Putamen (tissue), 1 donor: Measurements from ENCODE around the gene ADPGK.
"Not testable (repeated sequence)": the region's sequence is repeated elsewhere in the genome, so short reads cannot be mapped to it uniquely, and the experiment has no call there.

ENCODE experiments used
- DNase-seq: peaks from one replicate; pipeline ENCODE4 v3.0.0-alpha.2; 2016; ENCODE audit warnings: low spot score

Gene ADPGK

DNA sequence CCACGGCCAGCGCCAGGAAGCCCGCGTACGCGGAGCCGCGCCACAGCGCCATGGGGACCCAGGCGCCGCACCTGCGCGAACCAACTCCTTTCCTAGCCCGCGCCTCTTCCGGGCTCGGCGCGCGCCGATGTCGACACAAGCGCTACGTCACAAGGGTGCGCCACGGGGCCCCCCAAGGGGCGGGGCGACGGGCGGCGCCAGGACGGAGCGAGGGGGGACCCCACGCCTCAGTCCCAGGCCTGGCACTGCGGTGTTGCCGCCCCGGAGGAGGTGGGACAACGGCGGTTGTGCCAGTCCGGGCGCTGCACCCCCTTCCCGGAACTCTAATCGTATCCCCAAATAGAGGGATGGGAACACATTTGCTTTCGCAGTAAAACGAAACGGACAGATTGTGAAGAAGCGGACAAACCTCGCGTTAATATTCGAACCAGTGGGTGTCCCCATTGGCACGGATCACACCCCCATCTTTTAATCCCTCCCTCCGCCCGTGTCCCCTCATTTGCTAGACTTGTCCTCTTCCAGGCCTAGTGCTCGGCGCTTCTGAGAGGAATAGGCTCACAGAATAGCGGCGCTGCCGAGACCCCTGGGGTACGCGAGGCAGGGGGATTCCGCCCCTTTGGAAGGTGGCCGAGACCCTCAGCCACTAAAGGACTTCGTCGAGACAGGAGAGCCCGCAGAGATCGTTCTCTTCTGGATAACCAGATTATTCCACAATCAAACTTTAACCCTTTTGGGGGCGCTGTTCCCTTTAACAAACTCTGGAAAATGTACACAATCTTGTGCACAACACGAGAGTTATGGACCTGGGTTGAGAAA, at the start of gene ADPGK:
TSS of gene ADPGK (minus strand) at position 119 of the 816 bp plus-strand sequence. CDS start at position 52, 67 bp downstream.
- peak; percentile 93 for DNase-seq

DNA sequence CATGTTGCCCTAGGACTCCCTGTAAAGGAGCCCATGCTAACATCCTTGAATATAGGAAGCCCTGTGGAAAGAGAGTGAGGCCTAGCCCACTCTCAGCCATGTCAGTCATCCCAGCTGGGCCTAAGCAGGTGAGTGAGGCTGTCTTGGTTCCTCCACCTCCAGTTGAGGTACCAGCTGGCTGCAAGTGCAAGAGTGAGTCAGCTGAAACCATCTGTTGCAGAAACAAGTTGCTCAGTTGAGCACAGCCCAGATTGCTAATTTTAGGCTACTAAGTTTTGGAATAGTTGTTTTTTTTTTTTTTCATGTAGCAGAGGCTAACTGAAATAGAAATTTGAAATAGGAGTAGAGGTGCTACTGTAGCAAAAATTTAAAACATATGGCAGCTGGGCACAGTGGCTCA, 43.7 kb upstream of the ADPGK start:
- DNase-seq, result no peak

DNA sequence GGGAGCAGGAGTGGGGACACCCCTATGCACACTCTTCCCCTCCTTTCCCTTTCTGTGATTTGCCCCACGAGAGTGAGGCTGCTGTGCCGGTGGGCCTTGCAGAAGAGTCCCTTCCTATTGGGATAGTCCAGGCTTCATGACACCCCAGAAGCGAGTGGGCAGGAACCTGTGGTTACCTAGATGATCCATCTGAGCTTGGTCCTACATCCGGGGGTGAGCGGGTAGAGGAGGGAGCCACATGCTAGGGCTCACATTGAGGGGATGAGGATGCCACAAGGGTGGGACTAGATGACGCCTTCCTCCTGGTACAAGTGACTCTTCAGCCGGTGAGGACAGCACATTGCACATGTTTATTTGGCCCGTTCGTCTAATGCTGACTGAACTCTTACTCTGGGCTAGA, 43.1 kb upstream of the ADPGK start:
- DNase-seq, result no peak

DNA sequence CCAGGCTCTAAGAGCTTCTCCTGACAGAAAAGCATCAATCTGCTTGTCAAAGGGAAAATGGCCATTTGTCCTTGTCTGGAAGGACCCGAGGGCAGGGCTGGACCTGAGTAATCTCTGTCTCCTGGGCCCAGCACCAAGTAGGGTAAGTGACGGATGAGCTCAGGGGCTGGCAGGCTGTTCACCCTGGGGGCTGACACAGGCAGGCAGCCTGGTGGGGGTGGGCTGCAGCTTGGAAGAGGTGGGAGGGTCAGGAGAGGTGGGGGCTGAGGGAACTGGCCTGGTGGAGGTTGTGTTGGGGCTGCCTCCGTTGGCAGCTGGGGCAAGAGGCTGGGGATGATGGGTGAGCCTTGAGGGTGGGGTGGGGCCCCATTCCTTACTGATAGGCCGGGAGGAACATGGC, 42.3 kb upstream of the ADPGK start:
- DNase-seq, result no peak

DNA sequence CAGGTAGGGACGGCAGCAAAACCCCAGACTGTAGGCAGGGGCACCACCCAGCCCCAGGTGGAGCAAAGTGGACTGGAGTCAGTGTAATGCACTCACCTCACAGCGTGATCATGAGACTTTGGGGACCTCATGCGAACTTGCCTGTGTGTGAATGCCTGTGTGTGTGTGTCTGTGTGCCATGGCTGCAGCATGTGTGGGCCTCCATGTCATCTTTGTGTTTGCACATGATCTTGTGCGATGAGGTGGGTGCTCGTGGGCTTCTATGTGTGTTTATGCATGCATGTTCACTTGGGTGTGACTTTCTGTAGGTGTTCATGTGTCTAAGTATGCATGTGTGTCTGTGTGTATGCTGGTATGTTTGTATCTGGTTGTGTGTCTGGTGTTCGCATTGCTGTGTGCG, 41.2 kb upstream of the ADPGK start:
- DNase-seq, result no peak

DNA sequence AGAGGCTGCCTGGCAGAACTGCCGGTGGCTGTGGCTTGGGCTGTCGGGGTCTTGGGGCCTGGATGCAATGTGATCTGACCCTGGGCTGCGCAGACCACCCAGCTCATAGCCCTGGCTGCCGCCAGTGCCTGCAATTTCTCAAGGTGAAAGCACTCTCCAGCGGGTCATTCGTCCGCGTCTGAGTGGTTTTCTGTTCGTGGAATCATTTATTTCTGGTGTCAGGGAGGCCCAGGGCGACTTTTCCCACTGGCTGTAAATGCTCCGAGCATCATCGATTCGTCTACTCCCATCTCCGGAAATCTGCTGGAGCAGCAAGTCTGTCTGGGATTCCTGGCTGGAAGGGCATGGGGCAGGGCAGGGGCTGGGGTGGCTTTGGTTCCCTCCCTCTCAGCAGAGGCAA, 40.6 kb upstream of the ADPGK start:
- DNase-seq, result no peak

DNA sequence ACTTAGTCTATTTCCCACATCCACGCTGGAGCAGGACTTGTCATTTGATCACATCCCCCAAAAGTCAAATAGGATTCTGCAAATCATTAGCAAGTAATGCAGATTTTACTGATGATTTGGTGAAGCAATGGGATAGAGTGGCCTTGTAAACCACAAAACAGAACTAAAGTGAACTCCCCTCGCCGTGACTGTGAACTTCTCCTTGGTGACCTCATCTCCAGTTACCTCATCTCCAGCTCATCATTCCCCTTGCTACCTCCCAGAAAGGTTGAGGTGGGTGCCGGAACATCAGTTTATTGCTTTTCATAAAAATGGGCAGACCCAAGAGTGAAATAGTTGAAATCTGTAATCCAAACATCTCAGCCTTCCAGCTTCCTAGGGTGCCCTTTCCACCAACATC, 36.7 kb upstream of the ADPGK start:
- DNase-seq, result no peak

DNA sequence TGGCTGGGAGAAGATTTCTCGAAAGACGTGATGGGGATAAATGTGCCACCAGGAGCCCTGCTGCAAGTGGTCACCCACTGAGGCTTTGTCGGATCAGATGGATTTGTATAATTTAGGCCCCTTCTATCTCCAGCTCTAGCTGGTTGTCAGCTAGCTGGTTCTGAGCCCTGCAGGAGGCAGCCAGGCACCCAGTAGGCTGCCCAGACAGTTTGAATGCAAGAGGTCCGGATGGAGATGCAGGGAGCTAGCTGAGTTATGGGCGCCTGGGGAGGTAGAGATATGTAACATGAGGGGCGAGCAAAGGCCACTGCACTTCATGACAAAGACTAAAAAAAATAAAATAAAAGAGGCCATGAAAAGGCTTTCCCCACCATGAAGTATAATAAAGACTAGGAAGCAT, 35.1 kb upstream of the ADPGK start:
- DNase-seq, result no peak

DNA sequence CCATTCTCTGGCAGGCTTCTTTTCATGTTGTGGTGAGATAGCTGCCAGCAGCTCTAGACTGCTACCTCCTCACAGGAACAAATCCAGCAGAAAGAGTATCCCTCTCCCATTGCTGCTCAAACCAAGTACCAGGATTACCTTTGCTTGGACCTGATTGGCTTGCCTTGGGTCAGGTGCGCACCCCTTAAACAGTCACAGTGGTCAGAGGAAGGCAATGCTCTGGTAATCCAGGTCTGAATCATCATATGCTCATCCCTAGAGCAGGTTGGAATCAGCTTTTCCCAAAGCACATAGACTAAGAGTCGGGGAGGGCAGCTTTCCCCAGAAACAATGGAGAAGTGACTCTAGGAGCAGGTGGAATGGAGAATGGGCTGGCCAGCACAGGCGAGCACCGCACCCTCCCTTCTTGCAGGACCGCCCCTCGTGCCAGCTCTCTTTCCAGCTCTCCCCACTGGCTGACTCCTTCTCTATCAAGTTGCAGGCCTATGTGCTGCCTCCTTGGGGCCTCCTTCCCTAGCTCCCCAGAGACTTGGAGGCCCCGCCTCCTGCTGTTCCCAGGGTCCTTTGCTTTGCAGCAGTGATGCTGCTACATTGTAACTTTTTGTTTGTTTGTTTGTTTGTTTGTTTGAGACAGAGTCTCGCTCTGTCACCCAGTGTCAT, 29.9 kb upstream of the ADPGK start:
- DNase-seq, result no peak

DNA sequence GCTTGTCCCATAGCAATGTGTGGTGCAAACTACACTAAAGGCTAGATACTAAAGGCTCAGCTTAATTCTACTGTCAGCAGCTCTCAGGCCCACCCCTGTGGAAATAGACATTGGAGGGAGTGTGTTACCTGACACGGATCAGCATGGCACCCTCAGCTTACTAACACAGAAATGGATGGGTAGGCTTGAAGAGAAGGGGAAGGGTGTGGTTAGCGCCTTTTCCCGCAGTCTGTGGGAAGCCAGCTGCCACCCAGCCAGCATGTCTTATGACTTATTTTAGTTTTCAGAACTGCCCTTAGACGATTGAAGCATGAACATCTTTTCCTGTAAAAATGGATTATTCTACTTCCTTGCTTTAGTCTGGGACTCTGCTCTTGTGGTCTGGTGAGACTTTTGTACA, 25.8 kb upstream of the ADPGK start:
- DNase-seq, result no peak

DNA sequence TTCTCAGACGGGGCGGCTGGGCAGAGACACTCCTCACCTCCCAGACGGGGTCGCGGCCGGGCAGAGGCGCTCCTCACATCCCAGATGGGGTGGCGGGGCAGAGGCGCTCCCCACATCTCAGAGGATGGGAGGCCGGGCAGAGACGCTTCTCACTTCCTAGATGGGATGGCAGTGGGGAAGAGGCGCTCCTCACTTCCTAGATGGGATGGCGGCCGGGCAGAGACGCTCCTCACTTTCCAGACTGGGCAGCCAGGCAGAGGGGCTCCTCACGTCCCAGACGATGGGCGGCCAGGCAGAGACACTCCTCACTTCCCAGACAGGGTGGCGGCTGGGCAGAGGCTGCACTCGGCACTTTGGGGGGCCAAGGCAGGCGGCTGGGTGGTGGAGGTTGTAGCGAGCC, 23.8 kb upstream of the ADPGK start:
- DNase-seq, result not testable (repeated sequence)

DNA sequence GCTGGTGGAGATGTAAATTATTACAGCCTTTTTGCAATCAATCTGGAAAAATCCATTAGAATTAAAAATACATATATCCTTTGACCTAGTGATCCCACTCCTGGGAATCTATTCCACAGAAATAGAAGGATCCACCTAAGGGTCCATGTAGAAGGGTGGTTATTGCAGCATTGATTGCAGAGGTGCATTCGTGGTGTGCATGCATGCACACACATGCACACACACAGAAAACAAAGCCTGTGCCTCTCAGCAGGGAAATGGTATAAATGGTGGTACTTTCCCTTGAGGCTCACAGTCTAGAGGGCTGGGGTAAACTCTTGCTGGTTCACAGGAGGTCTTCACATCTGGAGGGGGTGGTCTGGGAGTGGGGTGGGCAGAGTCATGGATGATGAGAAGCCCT, 19.4 kb upstream of the ADPGK start:
- no peak for DNase-seq

DNA sequence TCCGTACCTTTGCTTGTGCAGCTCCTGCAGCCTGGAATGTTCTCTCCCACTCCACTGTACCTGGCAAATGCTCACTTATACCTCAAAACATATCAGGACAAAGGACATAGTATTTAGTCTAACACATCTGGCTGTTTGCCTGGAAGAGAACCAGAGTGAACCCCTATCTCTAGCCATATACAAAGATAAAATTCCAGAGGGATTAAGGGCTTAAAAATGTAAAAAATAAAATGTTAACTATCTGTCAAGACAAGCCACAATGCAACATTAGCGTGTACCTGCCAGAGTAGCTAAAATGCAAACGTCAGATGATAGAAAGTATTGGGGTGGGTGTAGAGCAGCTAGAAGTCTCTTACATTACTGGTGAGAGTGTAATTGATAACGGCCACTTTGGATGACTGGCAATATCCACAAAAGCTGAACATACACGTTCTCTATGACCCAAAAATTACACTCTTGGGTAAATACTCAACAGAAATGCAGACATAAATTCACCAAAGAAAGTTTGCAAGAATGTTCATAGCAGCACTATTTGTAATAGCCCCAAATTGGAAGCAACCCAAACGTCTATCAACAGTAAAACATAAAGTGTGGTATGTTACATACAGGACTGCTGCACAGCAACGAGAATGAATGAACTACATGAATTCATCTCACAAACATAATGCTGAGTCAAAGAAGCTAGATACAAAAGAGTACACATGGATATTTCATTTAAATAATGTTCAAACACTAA, 18.2 kb upstream of the ADPGK start:
- no peak for DNase-seq

DNA sequence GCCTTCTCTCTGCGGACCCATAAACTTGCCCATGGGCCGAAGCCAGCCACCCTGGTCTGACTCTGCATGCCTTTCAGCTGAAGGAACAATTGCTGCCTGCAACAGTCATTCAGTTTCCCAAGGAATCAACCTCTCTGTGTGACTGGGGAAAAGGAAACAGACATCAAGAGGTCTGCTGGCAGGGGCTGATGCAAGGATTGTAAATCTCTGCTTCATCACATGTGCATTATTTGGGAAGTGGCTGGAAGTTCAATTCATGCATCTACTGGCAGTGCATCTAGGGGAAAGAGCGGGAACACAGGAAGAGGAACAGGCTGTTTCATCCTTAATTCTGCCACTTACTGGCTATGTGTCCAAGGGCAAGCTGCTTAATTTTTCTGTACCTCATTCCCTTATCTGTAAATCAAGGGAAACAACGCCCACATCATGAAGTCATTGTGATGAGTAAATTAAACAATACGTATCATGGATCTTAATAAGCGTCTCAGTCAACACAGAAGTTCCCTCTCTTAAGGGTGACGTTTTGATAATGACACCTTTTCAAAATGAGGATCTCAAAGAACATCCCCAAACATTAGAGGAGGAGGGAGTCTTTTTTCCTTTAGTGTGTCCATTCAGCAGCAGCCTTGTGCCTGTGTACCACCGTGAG, 17.4 kb upstream of the ADPGK start:
- no peak for DNase-seq

DNA sequence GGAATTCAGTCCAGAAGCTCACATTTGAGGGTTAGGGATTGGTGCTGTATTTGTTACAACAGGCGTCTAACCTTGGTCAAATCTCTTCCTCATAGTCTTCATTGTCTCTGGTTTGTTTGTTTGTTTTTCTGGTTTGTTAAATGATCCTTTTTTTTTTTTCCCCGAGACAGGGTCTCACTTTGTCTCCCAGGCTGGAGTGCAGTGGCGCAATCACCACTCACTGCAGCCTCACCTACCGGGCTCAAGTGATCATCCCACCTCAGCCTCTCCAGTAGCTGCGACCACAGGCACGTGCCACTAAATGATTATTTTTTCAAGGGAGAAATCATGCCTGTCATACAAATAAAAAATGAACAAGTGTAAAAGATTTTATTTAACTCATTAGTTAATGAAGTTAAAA, 14.3 kb upstream of the ADPGK start:
- no peak for DNase-seq

DNA sequence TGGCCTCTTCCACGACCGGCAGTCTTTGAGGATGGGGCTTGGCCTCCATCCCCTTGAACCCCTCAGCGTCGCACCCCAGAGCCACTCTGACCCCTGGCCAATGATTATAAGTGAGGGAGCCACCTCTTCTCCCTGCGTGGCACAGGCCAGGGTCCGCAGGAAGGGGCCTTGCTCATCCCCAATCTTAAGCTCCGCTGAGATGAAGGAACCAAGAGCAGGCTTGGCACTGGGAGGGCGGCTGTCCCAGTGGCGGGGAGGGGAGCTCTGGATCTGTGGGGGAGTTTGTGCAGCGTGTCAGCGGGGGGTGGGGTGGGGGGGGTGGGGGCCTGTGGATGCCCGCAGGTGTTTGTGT, 13.8 kb upstream of the ADPGK start:
- no peak for DNase-seq

DNA sequence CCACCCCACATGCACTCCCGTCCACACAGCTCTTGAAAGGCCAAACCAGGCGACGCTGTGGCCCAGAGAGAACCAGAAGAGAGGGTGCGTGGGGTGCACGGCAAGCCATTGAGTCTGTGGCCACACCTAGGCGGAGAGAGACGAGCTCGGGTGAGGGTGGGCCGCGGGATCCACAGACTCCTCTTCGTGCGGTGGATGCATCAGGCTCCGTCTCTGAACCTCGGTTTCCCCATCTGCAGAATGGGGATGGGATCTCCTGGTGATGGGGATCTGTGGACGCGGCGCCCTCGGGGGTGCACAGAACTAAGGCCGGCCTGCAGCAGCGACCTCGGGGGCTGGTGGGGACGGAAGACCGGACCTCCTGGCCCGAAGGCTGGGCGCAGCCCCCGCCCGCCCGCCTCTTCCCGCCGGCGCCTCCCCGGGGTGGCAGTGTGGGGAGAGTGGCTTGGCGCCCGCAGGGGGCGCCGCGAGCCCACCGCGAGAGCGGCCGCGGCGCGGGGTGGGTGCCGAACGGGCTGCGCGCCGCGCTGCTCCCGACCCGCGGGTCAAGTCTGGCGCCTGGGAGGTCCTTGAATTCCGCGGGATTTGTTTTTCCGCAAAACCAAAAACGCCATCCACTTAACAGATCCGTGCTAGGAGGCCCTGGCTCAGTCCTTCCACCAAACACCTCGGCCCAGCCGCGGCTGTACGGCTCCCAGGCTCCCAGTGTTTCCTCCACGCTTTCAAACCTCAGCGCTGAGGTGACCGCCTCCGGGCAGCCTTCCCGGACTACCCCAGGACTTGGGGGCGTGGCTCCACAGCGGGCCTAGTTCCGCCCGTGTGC, 13.2 kb upstream of the ADPGK start:
- no peak for DNase-seq

DNA sequence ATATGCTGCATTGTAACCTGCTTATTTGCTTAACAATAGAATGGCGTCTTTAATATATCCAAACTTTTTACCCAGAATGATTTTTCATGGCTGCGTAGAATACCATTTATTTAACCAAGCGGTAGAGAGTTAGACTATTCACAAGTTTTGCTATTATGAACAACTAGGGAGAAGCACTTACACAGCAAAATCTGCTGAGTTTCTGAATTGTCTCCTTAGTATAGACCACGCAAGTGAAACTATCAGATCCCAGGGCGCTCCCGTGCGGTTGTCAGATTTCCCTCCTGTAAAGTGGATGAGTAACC, 12.6 kb upstream of the ADPGK start:
- DNase-seq, result no peak

DNA sequence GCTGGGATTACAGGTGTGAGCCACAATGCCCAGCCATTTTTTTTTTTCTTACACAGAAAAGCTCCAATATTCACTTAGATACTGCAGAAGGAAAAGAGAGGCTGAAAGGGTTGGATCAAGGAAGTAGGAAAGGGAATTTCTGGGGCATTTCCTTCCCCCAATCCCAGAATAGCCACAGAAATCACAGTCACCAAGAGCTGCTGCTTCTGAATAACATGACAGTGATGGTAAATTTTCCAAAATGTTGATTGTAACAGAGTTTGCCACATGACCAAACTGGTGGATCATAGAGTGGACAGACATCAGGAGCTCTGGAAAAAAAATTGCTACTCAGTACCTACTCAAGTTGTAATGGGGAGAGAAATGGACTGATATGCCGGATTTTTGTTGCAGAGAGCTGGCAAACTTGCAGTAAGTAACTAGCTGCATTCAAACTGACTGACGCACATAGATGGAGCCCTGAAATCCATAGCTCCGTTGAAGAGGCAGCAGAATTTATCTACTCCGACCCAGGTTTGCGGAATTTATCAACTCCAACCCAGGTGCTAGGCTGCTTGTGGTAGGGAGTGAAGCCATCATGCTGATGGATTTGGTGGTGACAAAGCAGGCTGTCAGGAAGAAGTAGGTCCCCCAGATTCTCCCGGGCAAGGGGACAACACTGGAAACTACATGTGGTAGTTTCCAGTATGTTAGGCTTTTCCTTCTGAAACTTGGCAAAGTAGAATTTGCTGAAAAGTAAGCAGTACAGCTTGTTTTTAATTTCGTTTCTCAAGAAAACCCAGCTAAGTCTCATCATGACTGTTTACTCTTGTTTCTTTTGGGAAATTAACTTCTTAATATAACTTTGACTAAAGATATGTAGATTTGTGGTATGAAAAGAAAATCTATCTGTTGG, 10.5 kb upstream of the ADPGK start:
- no peak for DNase-seq

DNA sequence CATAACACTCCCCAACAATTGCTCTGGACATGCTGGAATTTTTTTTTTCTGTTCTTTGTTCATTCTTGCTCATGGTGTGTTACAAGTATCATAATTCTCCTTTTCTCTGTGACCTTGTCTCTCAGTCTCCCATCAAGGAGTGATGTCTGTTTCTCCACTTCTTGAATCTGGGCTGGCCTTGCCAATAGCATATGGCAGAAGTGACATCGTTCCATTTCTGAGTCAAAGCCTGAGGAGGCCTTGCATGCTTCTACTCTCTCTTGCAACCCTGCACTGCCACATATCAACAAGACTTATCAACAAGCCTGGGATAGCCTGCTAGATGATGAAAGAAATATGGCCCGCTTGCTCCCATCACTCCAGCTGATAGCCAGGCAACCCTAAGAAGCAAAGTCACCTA, 8.9 kb upstream of the ADPGK start:
- no peak for DNase-seq
